Muscle of back (tissue), 13 donors: ENCODE measurements around the gene PLAA. TPM values are rescaled to one million over a fixed set of nuclear protein-coding genes. Genes with fewer than 3 reads are reported as not detected.

Experiments used
- DNase-seq, 3 donors: peaks; one replicate each; pipeline versions ENCODE4 v3.0.0 to v3.0.0-alpha.2; 2013
- long read RNA-seq, 9 donors: transcript quantifications; one replicate each; lab custom pipeline, GENCODE V29; 2026
- polyA plus RNA-seq, 10 donors: library from polyadenylated mRNA; unstranded; fragments of 120-200 nt; gene quantifications; one replicate each; pipeline ENCODE4 v1.2.1, GENCODE V29; 2013; ENCODE audit not compliant: insufficient read length in 10 of 10

Gene PLAA
- 10 to 100 TPM; 28.1 to 45.5 (median 33.5) TPM for polyA plus RNA-seq
- long read RNA-seq, donor 1, full-length matches to known transcripts, result 3 of 9 reads
- long read RNA-seq, donor 1, partial matches to known transcripts, result 6 of 9 reads
- long read RNA-seq, donor 1, other reads (novel, unspliced or antisense), result 0 of 9 reads
- long read RNA-seq, donor 2, full-length matches to known transcripts, result 3 of 3 reads
- long read RNA-seq, donor 2, partial matches to known transcripts, result 0 of 3 reads
- long read RNA-seq, donor 2, other reads (novel, unspliced or antisense), result 0 of 3 reads
- long read RNA-seq, donor 3, result 0 reads
- long read RNA-seq, donor 4, full-length matches to known transcripts, result 4 of 4 reads
- long read RNA-seq, donor 4, partial matches to known transcripts, result 0 of 4 reads
- long read RNA-seq, donor 4, other reads (novel, unspliced or antisense), result 0 of 4 reads
- long read RNA-seq, donor 5, full-length matches to known transcripts, result 3 of 3 reads
- long read RNA-seq, donor 5, partial matches to known transcripts, result 0 of 3 reads
- long read RNA-seq, donor 5, other reads (novel, unspliced or antisense), result 0 of 3 reads
- long read RNA-seq, donor 6, full-length matches to known transcripts, result 6 of 6 reads
- long read RNA-seq, donor 6, partial matches to known transcripts, result 0 of 6 reads
- long read RNA-seq, donor 6, other reads (novel, unspliced or antisense), result 0 of 6 reads
- long read RNA-seq, donor 7, partial matches to known transcripts, result 0 of 1 reads
- long read RNA-seq, donor 7, other reads (novel, unspliced or antisense), result 0 of 1 reads
- long read RNA-seq, donor 8, result 0 reads
- long read RNA-seq, donor 9, result 0 reads

DNA sequence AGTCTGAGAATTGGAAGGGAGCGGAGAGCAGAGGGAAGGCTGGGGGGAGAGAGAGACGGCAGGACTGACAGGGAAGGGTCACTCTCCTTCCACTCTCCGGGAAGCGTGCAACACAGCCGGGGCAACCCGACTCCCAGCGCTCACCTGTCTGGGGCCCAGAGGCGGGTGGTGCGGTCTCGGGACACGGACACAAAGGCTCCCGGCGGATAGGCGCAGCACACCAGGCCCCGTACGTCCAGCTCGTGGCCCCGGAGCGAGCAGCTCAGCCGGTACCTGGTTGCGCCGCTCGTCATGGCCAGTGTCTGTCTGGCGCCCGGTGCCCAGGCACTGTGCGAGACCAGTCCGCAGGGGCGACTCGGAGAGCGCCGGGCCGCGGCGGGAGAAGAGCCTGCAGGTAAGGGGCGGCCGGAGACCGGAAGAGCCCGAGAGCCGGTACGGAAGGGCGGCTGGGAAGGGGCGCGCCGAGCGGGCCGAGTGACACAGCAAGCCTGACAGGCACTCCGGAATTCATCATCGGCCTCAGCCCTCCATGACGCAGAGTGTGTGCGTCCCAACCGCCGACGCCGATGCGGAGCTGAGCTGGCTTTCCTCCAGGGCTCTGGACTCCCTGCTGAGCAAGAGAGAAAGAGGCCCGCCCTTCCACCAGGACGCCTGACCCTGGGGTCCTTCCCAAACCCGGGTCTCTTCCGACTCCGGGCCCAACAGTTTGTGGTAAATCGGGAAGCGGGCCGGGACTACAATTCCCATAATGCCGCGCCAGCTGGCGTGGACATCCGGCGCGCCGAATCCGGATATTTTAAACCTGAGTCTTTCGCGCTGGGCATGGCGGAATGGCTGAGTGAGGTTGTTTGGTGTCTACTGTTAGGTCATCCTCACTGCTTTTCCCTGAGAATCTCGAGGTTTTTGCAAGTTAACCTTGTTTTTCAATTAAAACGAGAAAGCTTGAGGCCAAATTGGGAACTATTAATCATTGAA lies at the start of gene PLAA:
TSS of gene PLAA (minus strand) at position 490 of the 975 bp plus-strand sequence. CDS start at position 293, 197 bp downstream.
- DNase-seq, result peak; percentile 91 to 98 (median 93)

DNA sequence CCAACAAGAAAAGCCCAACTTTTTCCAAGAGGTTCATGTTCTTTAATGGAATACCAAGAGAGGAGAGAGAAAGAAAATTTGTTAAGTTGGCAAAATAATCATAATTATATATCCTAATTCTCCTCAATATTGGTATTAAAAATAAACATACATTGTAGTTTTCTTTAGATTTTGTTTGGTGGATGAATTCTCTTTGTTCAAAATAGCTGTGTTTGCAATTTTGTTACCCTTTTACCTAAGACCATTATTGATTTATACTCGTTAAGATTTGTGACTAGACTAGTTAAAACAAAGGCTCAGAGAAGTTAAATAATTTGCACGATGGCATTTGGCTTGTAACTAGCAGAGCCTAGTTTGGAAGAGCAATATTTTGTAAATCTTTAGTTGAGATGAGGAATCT lies 48.8 kb upstream of the PLAA start:
- DNase-seq, result no peak

DNA sequence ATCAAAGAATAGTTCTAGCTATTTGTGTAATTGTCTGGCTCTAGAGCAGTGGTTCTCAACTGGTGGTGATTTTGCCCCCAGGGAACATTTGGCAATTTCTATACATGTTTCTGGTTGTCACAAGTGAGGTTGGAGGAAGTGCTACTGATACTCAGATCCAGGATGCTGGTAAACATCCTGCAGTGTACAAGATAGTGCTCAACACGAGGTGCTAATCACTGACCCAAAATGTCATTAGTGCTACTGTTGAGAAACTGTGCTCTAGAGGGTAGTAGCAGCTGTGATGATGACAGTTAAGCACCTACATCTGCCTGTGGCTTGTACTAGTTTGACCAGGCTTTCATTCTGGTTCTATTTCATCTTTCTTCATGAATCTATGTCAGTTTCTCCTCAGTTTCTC lies 36.3 kb upstream of the PLAA start:
- DNase-seq, result no peak

DNA sequence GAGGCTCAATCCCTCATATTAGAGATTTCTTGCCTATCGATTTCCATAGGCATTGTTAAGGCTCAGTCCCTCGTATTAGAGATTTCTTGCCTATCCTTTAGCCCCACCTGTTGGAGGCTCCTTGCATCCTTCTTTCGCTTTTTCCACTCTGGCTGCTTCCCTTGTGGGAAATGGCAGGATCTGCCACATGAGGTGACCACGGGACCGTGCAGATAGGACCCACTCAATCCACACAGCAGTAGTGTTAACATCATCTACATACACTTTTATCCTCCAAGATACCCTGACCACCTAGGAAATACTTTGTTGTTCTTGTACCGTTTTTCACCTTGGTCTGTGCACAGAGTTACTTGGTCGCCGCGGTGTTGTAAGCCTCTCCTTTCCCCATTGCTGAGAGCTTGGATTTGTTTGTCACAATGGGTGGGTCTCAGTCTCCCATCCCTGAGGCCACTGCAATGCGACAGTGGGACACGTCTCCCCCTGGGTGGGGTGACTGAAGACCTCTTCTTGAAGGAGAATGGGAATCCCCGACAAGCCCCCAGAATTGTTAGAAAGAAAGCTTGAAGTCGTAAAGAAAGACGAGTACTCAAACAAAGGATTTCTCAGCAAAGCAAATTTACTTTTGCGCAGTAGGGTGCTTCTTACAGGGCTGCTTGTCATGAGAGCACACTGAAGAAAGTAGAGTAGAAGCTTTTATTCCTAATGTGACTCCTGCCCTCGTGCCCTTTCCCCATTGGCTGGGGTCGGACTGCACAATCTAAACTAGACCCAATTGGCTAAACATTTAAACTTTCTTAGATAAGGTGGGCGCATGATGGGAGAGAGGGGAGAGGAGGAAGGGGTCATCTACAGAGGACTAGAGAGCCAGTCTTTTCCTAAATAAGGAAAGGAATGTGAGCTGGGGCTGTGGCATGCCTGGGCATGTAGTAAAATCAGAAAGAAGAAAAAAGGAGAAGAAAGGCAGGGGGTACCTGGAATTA lies 29.0 kb upstream of the PLAA start:
- DNase-seq, result peak; percentile 13 to 39 (median 36)

DNA sequence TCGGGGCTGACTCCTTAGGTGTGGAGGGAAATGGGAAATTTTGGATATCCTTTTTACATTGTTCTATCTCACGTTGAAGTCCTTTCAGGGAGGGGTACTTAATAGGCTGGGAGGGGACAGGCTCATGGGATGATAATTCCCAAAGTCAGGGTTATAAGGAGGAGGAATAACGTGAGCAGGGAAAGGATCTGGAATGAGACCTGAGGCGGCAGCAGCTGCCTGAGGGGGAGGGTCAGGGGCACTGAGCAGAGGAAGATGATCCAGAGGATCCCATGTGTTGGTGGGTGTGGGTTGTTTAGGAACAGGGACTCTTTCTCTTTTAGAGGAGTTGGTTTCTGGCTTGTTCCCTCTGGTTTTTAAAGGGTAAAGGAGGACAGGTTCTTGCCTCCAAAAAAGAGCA lies 27.9 kb upstream of the PLAA start:
- DNase-seq, result no peak

DNA sequence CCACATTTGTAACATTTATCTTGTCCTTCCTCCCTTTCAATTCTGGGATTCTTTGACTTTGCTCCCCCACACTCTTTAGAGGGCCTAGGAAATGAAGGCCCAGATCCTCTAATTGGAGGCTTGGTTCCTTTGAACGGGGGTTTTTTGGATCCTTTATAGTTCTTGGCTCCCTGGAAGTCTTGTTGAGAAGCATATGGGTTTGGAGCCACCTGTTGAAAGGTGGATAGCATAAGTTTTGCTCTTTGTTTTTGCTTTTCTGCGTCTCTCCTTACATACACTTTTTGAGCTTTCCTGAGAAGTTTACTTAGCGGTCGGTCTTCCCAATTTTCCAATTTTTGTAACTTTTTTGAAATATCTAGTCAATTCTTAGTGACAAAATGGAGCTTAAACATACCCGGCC lies 26.9 kb upstream of the PLAA start:
- DNase-seq, result no peak

DNA sequence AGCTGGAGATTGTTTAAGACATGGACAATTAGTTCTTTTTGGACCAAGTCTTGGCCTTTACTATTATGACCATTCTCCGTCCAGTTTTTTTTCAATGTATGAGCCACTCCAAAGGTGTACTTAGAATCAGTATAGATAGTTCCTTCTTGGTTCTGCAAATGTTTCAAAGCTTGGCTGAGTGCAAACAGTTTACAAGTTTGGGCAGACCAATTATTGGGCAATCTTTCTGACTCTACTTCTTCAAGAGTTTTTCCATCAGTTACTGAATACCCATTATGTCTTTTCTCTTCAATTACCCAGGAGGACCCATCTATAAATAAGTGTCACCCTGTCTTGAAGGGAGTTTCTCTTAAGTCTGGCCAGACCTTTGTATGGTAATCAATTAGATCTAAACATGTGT lies 24.7 kb upstream of the PLAA start:
- DNase-seq, result no peak

DNA sequence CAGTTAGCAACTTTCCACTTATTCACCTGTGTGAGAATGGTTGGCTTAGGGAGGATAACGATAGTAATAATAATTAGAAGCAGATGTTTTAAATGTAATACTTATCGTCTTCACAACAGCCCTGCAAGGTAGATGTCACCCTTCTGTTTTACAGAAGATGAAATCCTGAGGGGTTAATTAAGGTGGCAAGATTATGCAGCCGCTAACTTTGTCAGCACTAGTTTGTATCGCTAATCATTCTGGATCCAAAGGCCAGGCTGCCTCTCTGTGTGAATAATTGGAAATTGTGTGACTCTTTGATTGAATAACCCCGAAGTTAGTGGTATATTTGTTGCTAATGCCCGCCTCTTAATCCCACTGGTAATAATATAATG lies 9.8 kb upstream of the PLAA start:
- no peak for DNase-seq

DNA sequence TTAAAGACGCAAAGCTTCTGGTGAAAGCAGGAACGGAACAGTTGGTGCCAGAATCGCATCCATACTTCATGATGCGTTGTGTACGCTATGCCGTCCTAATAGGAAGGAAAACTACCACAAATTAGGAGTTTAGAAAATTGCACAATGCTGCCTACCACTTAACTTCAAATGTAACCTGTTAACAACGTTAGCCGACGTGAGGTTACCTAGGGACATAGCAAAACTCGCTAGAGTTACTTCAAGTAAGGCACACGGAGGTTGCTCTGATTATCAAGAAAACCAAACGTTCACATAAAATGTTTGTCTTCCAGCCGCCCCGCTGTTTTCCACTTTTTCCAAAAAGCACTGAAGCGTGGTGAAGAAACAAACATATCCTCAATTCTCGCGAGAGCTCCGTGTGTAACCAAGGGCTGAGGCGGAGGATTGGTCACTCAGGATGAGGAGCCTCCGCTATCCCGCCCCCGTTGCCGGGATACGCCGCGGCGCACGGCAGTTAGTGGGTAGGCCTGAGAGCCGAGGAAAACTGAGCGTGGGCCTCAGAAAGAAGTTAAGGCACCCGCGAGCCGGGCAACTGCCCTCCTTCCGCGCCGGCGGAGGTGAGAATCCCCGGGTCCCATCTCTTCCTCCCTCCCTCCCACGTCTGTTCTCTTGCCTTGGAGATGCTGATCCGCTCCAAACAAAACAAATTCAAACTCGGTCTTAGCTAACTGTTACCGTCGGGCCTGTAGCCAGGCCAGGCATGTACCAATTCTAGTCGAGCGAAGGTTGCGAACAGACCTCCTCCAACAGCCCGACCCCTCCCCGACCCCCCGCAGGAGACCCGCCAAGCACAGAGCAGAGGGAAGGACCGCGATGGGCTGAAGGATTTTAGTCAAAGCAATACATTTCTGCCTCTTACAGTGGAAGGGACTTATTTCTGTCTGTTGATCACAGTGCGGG lies 9.1 kb upstream of the PLAA start, which contains the start of gene IFT74:
TSS of gene IFT74 (plus strand) at position 492 of the 939 bp plus-strand sequence. CDS start 5,556 bp downstream, outside the sequence.
- peak; percentile 98 to 99 (median 99) for DNase-seq

DNA sequence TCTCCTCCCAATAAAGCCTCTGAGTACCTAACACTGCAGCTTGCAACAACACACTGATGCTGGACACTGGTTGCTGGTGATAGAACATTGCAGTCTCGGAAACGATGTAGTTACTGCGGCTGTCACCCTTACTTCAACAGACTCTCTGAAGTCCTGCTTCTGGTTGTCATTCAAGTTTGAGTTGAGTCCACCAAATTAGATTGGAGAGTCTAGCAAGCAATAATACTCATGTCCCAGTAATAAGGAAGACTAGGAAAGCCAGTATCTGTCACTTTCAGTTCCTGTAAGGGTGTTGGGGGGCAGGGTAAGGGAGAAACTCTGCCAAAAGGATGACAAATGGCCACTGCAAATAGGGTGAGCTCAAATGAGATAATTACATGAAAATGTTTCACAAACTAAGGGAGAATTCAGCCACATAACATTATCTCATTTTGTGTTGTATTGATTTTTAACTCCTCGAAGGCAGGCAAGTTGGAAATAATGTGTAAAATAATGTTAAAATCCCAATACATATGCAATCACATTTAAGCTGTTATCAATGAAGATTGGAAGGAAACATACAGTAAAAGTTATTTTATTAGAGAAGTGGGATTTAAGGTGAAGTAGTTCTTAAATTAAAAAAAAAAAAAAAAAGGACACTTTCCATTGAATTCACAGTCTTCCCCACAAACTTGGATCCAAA lies 8.3 kb upstream of the PLAA start:
- DNase-seq, result peak in 2 of 3 donors; percentile 27 to 60

DNA sequence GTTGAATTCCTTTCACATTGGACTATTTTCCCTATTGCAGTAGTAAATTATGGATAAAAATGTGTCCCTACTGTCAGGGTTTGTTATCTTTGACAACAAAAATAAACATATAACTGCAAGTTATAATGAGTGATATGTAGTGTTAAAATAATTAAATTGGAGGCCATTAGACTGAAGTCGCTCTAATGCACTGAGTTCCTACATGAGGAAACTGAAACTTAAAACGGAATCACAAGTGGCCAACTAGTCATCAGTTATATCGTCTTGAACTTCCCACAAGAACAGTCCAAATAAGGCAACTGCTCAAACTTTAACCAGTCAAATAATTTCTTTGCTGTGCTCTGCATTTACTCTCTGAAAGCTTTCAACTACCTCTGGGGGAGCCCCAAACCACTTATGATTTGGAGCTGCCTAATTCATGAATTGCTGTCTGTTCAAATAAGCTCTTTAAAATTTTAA lies 7.0 kb upstream of the PLAA start:
- no peak for DNase-seq

DNA sequence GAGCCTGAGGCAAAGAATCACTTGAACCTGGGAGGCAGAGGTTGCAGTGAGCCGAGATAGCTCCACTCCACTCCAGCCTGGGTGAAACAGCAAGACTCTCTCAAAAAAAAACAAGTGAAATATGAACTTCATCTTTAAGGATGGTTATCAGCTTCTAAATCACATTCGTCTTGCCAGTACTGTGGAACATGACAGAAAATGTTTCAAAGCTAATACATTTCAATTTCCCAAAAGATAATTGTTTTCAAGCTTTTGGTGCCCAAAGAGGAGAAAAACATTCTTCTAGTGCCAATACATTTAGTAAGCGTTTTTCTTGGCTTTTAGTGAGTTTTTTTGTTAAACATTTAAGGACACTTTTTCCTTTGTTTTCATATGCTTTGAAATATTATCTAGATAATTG lies 4.8 kb upstream of the PLAA start:
- no peak for DNase-seq

DNA sequence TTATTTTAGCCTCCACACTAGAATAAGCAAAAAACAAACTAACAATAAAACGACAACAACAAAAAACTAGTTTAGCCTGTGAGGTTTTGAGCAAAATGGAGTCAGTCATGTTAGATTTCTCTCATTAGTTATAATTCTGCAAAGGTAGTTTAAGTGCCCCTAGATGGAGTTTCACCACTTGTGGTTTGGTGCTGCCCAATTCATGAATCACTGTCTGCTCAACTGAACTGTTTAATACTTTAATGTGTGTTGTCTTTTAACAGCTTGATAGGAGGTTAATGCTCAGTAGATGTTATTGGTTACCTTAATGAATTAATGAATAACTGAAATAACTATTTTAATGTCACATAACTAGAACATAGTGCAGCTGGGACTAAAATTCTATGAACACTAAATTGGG lies 3.5 kb upstream of the PLAA start:
- DNase-seq, result no peak

DNA sequence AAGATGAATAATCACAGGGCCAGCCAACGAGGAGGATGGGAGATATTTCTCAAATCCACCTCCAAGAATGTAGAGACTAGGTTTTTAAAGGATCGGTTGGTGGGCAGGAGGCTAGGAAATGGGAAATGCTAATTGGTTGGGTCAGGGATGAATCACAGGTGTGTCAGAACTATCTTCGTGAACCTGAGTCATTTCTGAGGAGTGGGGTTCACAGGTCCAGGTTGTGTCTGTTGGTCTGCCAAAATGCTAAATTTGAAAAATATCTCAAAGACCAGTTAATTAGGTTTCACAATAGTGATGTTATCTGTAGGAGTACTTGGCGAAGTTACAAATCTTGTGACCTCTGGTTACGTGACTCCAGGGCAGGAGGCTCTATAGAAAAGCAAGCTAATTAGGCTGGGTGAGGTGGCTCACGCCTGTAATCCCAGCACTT lies 2.6 kb upstream of the PLAA start:
- DNase-seq, result no peak

DNA sequence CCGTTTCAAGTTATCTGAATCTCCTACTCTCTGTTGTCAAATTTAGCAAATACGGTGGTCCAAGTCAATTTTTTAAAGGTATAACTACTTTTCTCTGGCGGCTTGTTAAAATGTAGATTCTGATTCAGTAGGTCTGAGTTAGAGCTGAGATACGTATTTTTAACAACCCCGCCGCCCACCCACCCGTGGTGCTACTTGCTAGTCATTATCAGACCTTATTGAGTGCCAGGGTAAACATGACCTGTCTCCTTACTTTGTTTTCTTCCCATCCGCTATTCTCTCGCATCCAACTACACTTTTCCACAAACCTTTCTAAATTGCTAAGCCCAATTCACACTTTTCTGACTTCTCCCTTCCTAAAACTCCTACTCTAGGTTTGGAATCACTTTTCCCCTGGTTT lies 694 bp upstream of the PLAA start:
- no peak for DNase-seq

DNA sequence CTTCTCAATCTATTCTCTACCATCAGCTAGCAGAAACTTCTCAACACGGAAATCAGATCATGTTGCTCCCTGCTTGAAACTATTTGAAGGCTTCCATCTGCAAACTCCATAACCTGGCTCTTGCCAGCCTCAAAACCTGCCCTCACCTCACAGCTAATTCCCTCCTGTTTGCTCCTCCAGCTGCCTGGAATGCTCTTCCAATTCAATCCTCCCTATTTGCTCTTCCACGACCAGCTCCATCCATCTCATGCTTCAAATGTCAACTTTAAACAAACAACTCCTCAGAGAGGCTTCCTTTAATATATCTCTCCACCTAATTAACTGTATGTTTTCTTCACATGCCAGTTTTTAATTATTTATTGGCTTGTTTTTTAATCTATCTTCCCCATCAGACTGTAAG lies 1.5 kb downstream of the PLAA start:
- DNase-seq, result no peak

DNA sequence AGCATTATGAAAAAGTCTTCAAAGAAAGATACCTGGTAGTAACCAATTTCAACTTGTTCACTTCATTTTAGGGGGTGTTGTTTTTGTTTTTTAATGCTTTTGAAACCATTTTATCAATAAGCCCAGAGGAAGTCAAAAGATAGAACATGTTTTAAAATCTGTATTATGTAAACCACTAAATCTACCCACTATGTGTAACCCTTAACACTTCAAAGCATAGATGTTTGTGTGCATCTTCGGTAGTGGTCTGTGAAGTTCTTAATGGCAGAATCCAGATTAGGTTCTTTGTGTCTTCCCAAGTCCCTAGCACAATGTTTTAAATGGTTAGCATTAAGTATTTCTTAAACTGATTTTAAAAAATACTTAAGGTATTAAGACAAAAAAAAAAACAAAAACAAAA lies 6.3 kb downstream of the PLAA start:
- DNase-seq, result no peak

DNA sequence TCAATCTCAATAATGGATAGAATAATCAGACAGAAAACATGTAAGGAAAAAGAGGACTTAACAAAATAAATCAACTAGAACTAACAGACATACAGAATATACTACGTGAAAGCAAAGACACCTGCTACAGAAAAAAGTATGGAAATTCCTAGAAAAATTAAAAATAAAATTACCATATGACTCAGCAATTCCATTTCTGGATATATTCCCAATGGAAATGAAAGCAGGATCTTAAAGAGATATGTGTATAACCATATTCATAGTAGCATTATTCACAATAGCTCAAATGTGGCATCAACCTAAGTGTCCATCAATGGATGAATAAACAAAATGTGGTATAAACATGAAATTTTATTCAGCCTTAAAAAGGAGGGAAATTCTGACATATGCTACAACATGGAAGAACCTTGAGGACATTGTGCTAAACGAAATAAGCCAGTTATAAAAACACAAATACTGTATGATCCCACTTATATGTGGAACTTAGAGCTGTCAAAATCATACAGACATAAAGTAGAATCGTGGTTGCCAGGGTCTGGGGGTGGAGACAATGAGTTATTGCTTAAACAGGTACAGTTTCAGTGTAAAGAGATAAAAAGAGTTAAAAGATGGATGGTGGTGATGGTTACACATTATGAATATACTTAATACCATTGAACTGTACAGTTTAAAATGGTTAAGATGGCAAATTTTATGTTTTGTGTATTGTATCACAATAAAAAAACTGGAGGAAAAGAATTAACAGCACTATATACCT lies 6.9 kb downstream of the PLAA start:
- DNase-seq, result no peak
